ENCODE data around the gene UCP2. TPM values are rescaled to one million over a fixed set of nuclear protein-coding genes. Genes with fewer than 3 reads are reported as not detected.

Gene UCP2
- total and polyA plus RNA-seq, 9 of the 15 experiments (the other 6 are each of a cell fraction or from before 2014, with no cell fraction given) = 19.2 to 216 (median 87.9) TPM

- TF ChIP-seq AFF1 (IDR thresholded peaks at IDR 0.05; ENCODE audit: low read depth in 1 of 2, partially characterized antibody in 2 of 2) = no peak
- no peak for TF ChIP-seq SREBF1 (IDR thresholded peaks at IDR 0.05; ENCODE audit: borderline replicate concordance, low read depth, low read length)
- no peak for TF ChIP-seq POLR2G (IDR thresholded peaks at IDR 0.05; ENCODE audit: low read depth, low read length)
Measured at GRCh38 chr11:74006743-74007304, 24.2 kb upstream of the UCP2 start (continued).

- CTCF ChIA-PET (ENCODE audit: low intra/inter-chr PET ratio) = no interaction called here
- no peak overlapping the region for H3K27ac ChIP-seq (ENCODE audit: extremely low read depth, low read depth, low read length)
- WGBS (ENCODE audit: insufficient coverage, low coverage, missing lambda C conversion rate) = 88% methylated on average over 29 of the region's 29 CpGs
- no peaks in the 10 kb centered on the region for H3K27me3 ChIP-seq (ENCODE audit: control insufficient read depth in 2 of 2, insufficient read depth in 2 of 2, low read length in 2 of 2)
- H3K9me3 ChIP-seq (replicated peaks; ENCODE audit: control insufficient read depth, insufficient read depth, low read depth, low read length) = no peaks in the 10 kb centered on the region
- H3K4me2 ChIP-seq (ENCODE audit: insufficient read depth, low read length) = no peak overlapping the region
- in situ Hi-C loops (cut with MboI) = no loop called here
- BruUV-seq (replicated peaks) = no TSS peak
- FAIRE-seq (no peak), ATAC-seq (no peak), DNase-seq (ENCODE audit: extremely low read depth in 1 of 4, low spot score in 3 of 4) (no peak)
- peaks cover 39 to 54% of the 10 kb centered on the region in 2 experiments for H3K4me1 ChIP-seq (replicated peaks in 1 of 2; ENCODE audit: control insufficient read depth in 2 of 2, insufficient read depth in 2 of 2, low read length in 2 of 2)
- no peak overlapping the region for H2AFZ ChIP-seq (ENCODE audit: low read depth, low read length)
- no peak overlapping the region for H3K4me3 ChIP-seq
- POLR2A ChIA-PET = interaction anchor here (0.8 kb wide), 1 partner anchor 205 kb away, joined by 4 read pairs; no protein-coding TSS in a partner anchor
- H3K9ac ChIP-seq (ENCODE audit: insufficient read depth in 1 of 2, low read depth in 2 of 2, low read length in 2 of 2) = peak overlapping the region in 1 of 2 experiments; percentile 67; a peak in 2 of 4 replicates
- H4K20me1 ChIP-seq (replicated peaks; ENCODE audit: control insufficient read depth, insufficient read depth, low read length) = no peaks in the 10 kb centered on the region
- H3K36me3 ChIP-seq (ENCODE audit: control insufficient read depth, insufficient read depth, low read length) = no peaks in the 10 kb centered on the region
- no peaks in the 10 kb centered on the region for H3K79me2 ChIP-seq (ENCODE audit: control insufficient read depth, insufficient read depth, low read length)
- intact Hi-C loops (cut with micrococcal nuclease) = no loop called here
- H3K9me1 ChIP-seq (ENCODE audit: control insufficient read depth, insufficient read depth, low read length) = peaks cover 5% of the 10 kb centered on the region
- TF ChIP-seq SREBF1 (IDR thresholded peaks at IDR 0.05; ENCODE audit: borderline replicate concordance, low read depth, low read length) (no peak), PCBP2 (IDR thresholded peaks at IDR 0.05; ENCODE audit: low read depth, low read length, poor library complexity, severe bottlenecking) (no peak), ZSCAN29 (IDR thresholded peaks at IDR 0.05) (no peak), FOXJ2 (tag; IDR thresholded peaks at IDR 0.05) (no peak), ESRRA (IDR thresholded peaks at IDR 0.05; ENCODE audit: borderline replicate concordance, low read depth) (no peak), CTBP1 (IDR thresholded peaks at IDR 0.05; ENCODE audit: borderline replicate concordance) (no peak), SMARCB1 (IDR thresholded peaks at IDR 0.05; ENCODE audit: insufficient read length, low read depth) (no peak)
Measured at GRCh38 chr11:74005721-74006517, 23.3 kb upstream of the UCP2 start.

All from K562 (cell line).